Measurements from ENCODE around the gene TMEM132E.

TMEM132E gene

GRCh38 chr17:34628879-34629278 lies 49.5 kb downstream of the TMEM132E start:
- DNase-seq (ENCODE audit: insufficient read length, low spot score), result no peak
- FAIRE-seq, result no peak

GRCh38 chr17:34633351-34633750 lies 54.0 kb downstream of the TMEM132E start:
- FAIRE-seq (no peak), DNase-seq (ENCODE audit: insufficient read length, low spot score) (no peak)

- no peak for DNase-seq (ENCODE audit: insufficient read length, low spot score)
- no peak for FAIRE-seq
Observed at GRCh38 chr17:34633760-34634159, 54.4 kb downstream of the TMEM132E start.

- FAIRE-seq, result no peak
- DNase-seq (ENCODE audit: insufficient read length, low spot score), result no peak
Observed at GRCh38 chr17:34634551-34635160, 55.3 kb downstream of the TMEM132E start.

GRCh38 chr17:34635876-34636275 lies 56.5 kb downstream of the TMEM132E start:
- DNase-seq (ENCODE audit: insufficient read length, low spot score) (no peak), FAIRE-seq (no peak)

- DNase-seq (ENCODE audit: insufficient read length, low spot score), result no peak
- no peak for FAIRE-seq
Observed at GRCh38 chr17:34637041-34637547, 57.7 kb downstream of the TMEM132E start.

- FAIRE-seq (no peak), DNase-seq (ENCODE audit: insufficient read length, low spot score) (peak; percentile 90)
Observed at GRCh38 chr17:34637548-34638525, 58.5 kb downstream of the TMEM132E start.

GRCh38 chr17:34638526-34639260 lies 59.3 kb downstream of the TMEM132E start:
- FAIRE-seq (no peak), DNase-seq (ENCODE audit: insufficient read length, low spot score) (no peak)

- FAIRE-seq, result no peak
- no peak for DNase-seq (ENCODE audit: insufficient read length, low spot score)
Observed at GRCh38 chr17:34639706-34640425, 60.5 kb downstream of the TMEM132E start.

- DNase-seq (ENCODE audit: insufficient read length, low spot score) (no peak), FAIRE-seq (no peak)
Observed at GRCh38 chr17:34641368-34641767, 62.0 kb downstream of the TMEM132E start.

- DNase-seq (ENCODE audit: insufficient read length, low spot score) (no peak), FAIRE-seq (no peak)
Observed at GRCh38 chr17:34644941-34645550, 65.7 kb downstream of the TMEM132E start.

GRCh38 chr17:34645594-34645993 lies 66.2 kb downstream of the TMEM132E start:
- no peak for FAIRE-seq
- no peak for DNase-seq (ENCODE audit: insufficient read length, low spot score)

- no peak for FAIRE-seq
- no peak for DNase-seq (ENCODE audit: insufficient read length, low spot score)
Observed at GRCh38 chr17:34647511-34647910, 68.1 kb downstream of the TMEM132E start.

GRCh38 chr17:34650051-34650750 lies 70.8 kb downstream of the TMEM132E start:
- FAIRE-seq (no peak), DNase-seq (ENCODE audit: insufficient read length, low spot score) (no peak)

- FAIRE-seq, result no peak
- no peak for DNase-seq (ENCODE audit: insufficient read length, low spot score)
Observed at GRCh38 chr17:34651402-34651811, 72.0 kb downstream of the TMEM132E start.

- DNase-seq (ENCODE audit: insufficient read length, low spot score) (no peak), FAIRE-seq (no peak)
Observed at GRCh38 chr17:34652021-34652555, 72.7 kb downstream of the TMEM132E start.

GRCh38 chr17:34653511-34653910 lies 74.1 kb downstream of the TMEM132E start:
- DNase-seq (ENCODE audit: insufficient read length, low spot score), result no peak
- no peak for FAIRE-seq

GRCh38 chr17:34654276-34654880 lies 75.0 kb downstream of the TMEM132E start:
- DNase-seq (ENCODE audit: insufficient read length, low spot score) (no peak), FAIRE-seq (no peak)

GRCh38 chr17:34654881-34655276 lies 75.5 kb downstream of the TMEM132E start:
- DNase-seq (ENCODE audit: insufficient read length, low spot score), result no peak

More at GRCh38 chr17:34654881-34655276, 75.5 kb downstream of the TMEM132E start:
- no peak for FAIRE-seq
